ENCODE data around the gene CTRL. TPM values are rescaled to one million over a fixed set of nuclear protein-coding genes. Genes with fewer than 3 reads are reported as not detected.

CTRL gene
- polyA plus RNA-seq, 1 of the 3 experiments (the other 2 are of a cell fraction) = 1.9 TPM

DNA sequence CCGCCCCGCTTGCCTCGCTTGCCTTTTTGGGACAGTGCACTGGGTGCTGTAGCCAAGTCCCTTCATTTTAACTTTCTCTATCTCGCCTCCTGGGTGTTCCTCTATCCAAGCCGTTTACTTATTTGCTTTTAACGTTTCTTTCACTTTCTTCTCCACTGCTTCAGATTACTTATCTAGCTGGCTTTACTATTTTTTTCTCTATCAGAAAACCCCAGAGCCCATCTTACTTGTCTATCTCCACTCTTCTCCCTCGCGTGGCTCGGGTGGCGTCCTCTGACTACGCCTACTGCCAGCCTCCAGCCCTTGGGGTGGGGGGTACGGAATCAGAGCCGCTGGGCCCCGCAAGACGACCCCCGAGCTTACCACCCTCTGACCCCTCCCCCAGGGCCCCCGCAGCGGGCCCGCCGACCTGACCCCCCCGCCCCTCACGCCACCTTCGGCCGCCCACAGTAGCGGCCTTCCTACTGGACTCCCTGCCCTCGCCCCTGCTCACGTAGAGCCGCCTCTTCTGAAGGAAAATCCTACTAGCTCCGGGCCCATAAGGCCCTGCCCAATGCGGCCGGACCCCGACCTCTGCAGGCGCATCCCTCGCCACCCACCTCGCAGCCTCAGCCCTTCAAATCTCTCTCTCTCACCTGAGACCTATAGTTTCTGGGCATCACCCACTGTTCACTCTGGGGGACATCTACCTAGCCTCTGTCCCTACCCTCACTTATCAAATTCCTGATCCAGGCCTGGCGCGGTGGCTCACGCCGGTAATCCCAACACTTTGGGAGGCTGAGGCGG, 37.8 kb upstream of the CTRL start:
- Histone ChIP-seq H3K4me2 (peak overlapping the region; percentile 96; the same call in 1 of the 2 replicates), H3K9me2 (no peaks in the 10 kb centered on the region), H3K9me3 (no peaks in the 10 kb centered on the region), H3K27ac (ENCODE audit: low read depth in 2 of 2, low read length in 1 of 2) (no peak overlapping the region), H3K27me3 (ENCODE audit: insufficient read depth) (no peaks in the 10 kb centered on the region), H3K36me3 (replicated peaks in 1 of 2; ENCODE audit: control insufficient read depth in 1 of 2, insufficient read depth in 2 of 2, low read length in 1 of 2) (peaks cover 8 to 10% of the 10 kb centered on the region in 2 experiments), H2AFZ (ENCODE audit: low read depth) (peak overlapping the region; percentile 83), H3K4me1 (ENCODE audit: control insufficient read depth in 1 of 2, insufficient read depth in 2 of 2, low read depth in 1 of 2, low read length in 1 of 2) (peaks cover 15 to 30% of the 10 kb centered on the region in 2 experiments; a peak in 3 of 4 replicates), H4K20me1 (ENCODE audit: insufficient read depth) (peaks cover 29% of the 10 kb centered on the region), H3K4me3 (ENCODE audit: low read depth in 2 of 2, low read length in 1 of 2) (peak overlapping the region; percentile 73 to 79; a peak in 2 of 4 replicates), H3F3A (replicated peaks; ENCODE audit: insufficient read depth) (peaks cover 4% of the 10 kb centered on the region), H3K79me2 (ENCODE audit: insufficient read depth) (peaks cover 39% of the 10 kb centered on the region), H3K9ac (no peak overlapping the region)
- ChIA-PET POLR2A (no interaction called here), CTCF (interaction anchor here (0.6 to 1.8 kb wide), 3 partner anchors 20 to 125 kb away, joined by 3 to 4 read pairs (median 3); no protein-coding TSS in a partner anchor)
- 92% methylated on average over 39 of the region's 40 CpGs for WGBS (ENCODE audit: low lambda C conversion rate)
- DNase-seq = no peak
- no peak for TF ChIP-seq RXRA (IDR thresholded peaks at IDR 0.05; ENCODE audit: borderline replicate concordance, low read depth)

DNA sequence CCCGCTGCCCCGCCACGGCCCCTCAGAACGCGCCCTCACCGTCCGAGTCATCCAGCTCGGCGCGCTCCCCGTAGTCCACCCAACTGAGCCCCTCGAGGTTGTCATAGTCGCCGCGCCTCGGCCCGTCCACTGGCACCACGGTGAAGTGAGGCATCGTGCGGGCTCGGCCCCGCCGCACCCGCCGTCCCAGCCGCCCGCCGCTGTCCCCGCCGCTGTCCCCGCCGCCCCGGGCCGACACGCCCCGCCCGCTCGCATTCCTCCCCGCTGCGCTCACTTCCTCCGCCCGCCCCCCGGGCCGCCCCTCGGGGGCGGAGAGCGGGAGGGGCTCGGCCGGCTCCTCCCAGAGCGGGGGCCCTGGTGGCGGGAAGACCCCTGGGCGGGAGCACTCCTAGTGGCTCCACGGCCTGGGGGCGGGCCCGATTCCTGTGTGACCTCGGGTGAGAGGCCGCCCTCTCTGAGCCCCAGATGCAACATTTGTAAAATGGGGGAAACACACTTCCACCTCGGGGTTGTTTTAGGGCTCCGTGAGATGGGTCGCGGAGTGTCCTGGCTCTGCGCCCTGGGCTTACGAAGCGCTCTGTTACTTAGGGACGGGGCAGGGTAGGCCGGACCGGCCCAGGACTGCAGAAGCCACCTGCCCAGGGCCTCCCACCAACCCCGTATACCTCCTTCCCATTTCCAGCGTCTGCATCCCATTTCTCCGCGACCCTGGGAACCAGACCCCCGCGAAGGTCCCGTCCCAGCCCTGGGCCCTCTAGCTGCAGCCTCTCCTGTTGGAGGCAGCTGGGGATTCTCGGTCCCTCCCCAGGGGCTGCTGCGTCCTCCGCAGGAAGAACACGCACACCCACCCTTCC, 37.0 kb upstream of the CTRL start, which contains the start of gene SLC12A4:
TSS of gene SLC12A4 (minus strand) at position 238 of the 854 bp plus-strand sequence. CDS start at position 154, 84 bp downstream.
- Histone ChIP-seq H3K4me2 (peak within 1 kb of the TSS; percentile 96), H3K9ac (peak within 1 kb of the TSS; percentile 96), H3K27me3 (ENCODE audit: insufficient read depth) (no peaks in the 10 kb centered on the region), H3K27ac (ENCODE audit: low read depth in 2 of 2, low read length in 1 of 2) (peak within 1 kb of the TSS; percentile 61 to 73), H3K36me3 (replicated peaks in 1 of 2; ENCODE audit: control insufficient read depth in 1 of 2, insufficient read depth in 2 of 2, low read length in 1 of 2) (peaks cover 12 to 13% of the 10 kb centered on the region in 2 experiments), H3K9me2 (no peaks in the 10 kb centered on the region), H2AFZ (ENCODE audit: low read depth) (peak within 1 kb of the TSS; percentile 83), H4K20me1 (ENCODE audit: insufficient read depth) (peaks cover 33% of the 10 kb centered on the region), H3K4me3 (ENCODE audit: low read depth in 2 of 2, low read length in 1 of 2) (peak within 1 kb of the TSS; percentile 73 to 79), H3K4me1 (ENCODE audit: control insufficient read depth in 1 of 2, insufficient read depth in 2 of 2, low read depth in 1 of 2, low read length in 1 of 2) (peaks cover 15 to 32% of the 10 kb centered on the region in 2 experiments; a peak in 3 of 4 replicates), H3K79me2 (ENCODE audit: insufficient read depth) (peaks cover 47% of the 10 kb centered on the region), H3F3A (replicated peaks; ENCODE audit: insufficient read depth) (peaks cover 4% of the 10 kb centered on the region), H3K9me3 (no peaks in the 10 kb centered on the region)
- ChIA-PET POLR2A (no interaction called here), CTCF (interaction anchor here (0.6 to 1.4 kb wide), 5 partner anchors 84 to 406 kb away, joined by 3 read pairs; partner anchors contain the start of gene CTCF)
- 18% methylated on average over 14 of the region's 78 CpGs for WGBS (ENCODE audit: low lambda C conversion rate)
- peak; percentile 99 for DNase-seq
- peak; percentile 71; the same call in 1 of the 2 replicates for TF ChIP-seq TEAD4 (IDR thresholded peaks at IDR 0.05; ENCODE audit: borderline replicate concordance, insufficient read depth)
- TF ChIP-seq RFX5 (IDR thresholded peaks at IDR 0.05; ENCODE audit: low read length) = no peak
- TF ChIP-seq, protein P1, sequence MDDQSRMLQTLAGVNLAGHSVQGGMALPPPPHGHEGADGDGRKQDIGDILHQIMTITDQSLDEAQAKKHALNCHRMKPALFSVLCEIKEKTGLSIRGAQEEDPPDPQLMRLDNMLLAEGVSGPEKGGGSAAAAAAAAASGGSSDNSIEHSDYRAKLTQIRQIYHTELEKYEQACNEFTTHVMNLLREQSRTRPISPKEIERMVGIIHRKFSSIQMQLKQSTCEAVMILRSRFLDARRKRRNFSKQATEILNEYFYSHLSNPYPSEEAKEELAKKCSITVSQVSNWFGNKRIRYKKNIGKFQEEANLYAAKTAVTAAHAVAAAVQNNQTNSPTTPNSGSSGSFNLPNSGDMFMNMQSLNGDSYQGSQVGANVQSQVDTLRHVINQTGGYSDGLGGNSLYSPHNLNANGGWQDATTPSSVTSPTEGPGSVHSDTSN (IDR thresholded peaks at IDR 0.05) = peak; percentile 40; the same call in 1 of the 2 replicates
- peak; percentile 22; the same call in 1 of the 2 replicates for TF ChIP-seq RCOR1 (IDR thresholded peaks at IDR 0.05; ENCODE audit: low read length)
- TF ChIP-seq SIN3A (IDR thresholded peaks at IDR 0.05; ENCODE audit: borderline replicate concordance, low read depth, low read length) = no peak; the same call in 1 of the 2 replicates
- TF ChIP-seq, protein P2, sequence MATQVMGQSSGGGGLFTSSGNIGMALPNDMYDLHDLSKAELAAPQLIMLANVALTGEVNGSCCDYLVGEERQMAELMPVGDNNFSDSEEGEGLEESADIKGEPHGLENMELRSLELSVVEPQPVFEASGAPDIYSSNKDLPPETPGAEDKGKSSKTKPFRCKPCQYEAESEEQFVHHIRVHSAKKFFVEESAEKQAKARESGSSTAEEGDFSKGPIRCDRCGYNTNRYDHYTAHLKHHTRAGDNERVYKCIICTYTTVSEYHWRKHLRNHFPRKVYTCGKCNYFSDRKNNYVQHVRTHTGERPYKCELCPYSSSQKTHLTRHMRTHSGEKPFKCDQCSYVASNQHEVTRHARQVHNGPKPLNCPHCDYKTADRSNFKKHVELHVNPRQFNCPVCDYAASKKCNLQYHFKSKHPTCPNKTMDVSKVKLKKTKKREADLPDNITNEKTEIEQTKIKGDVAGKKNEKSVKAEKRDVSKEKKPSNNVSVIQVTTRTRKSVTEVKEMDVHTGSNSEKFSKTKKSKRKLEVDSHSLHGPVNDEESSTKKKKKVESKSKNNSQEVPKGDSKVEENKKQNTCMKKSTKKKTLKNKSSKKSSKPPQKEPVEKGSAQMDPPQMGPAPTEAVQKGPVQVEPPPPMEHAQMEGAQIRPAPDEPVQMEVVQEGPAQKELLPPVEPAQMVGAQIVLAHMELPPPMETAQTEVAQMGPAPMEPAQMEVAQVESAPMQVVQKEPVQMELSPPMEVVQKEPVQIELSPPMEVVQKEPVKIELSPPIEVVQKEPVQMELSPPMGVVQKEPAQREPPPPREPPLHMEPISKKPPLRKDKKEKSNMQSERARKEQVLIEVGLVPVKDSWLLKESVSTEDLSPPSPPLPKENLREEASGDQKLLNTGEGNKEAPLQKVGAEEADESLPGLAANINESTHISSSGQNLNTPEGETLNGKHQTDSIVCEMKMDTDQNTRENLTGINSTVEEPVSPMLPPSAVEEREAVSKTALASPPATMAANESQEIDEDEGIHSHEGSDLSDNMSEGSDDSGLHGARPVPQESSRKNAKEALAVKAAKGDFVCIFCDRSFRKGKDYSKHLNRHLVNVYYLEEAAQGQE (IDR thresholded peaks at IDR 0.05; ENCODE audit: low read depth, low read length) = peak; percentile 27; the same call in 1 of the 2 replicates
- peak; percentile 10; the same call in 1 of the 2 replicates for TF ChIP-seq MAX (IDR thresholded peaks at IDR 0.05; ENCODE audit: low read depth)
- TF ChIP-seq POLR2AphosphoS5 (IDR thresholded peaks at IDR 0.05; ENCODE audit: low read depth, low read length) = peak; percentile 61; the same call in 1 of the 2 replicates
- peak; percentile 57 for TF ChIP-seq GABPA (IDR thresholded peaks at IDR 0.05; ENCODE audit: low read depth)
- TF ChIP-seq CHD2 (IDR thresholded peaks at IDR 0.05; ENCODE audit: low read length, partially characterized antibody) = no peak
- peak; percentile 48; the same call in 1 of the 2 replicates for TF ChIP-seq TAF1 (IDR thresholded peaks at IDR 0.05; ENCODE audit: borderline replicate concordance, low read depth, low read length)
- no peak for TF ChIP-seq ZBTB33 (IDR thresholded peaks at IDR 0.05; ENCODE audit: borderline replicate concordance, low read depth)
- no peak for TF ChIP-seq ELF1 (IDR thresholded peaks at IDR 0.05)
- TF ChIP-seq USF1 (IDR thresholded peaks at IDR 0.05; ENCODE audit: borderline replicate concordance, low read depth) = no peak

Measured in SK-N-SH (cell line).